NB4 (cell line): ENCODE data around the gene WFS1.

ENCODE experiments used
- POLR2A ChIP-seq: IDR thresholded peaks from 2 replicates; pipeline ENCODE4 v1.6.1; 2011; ENCODE audit warnings: mild to moderate bottlenecking; ENCODE audit not compliant: insufficient read length; ENCODE audit errors: extremely low read depth
- TF ChIP-seq, protein P1 (sequence below): IDR thresholded peaks from one replicate; pipeline ENCODE4 v1.5.1; 2012; ENCODE audit warnings: low read depth, low read length

DNA sequence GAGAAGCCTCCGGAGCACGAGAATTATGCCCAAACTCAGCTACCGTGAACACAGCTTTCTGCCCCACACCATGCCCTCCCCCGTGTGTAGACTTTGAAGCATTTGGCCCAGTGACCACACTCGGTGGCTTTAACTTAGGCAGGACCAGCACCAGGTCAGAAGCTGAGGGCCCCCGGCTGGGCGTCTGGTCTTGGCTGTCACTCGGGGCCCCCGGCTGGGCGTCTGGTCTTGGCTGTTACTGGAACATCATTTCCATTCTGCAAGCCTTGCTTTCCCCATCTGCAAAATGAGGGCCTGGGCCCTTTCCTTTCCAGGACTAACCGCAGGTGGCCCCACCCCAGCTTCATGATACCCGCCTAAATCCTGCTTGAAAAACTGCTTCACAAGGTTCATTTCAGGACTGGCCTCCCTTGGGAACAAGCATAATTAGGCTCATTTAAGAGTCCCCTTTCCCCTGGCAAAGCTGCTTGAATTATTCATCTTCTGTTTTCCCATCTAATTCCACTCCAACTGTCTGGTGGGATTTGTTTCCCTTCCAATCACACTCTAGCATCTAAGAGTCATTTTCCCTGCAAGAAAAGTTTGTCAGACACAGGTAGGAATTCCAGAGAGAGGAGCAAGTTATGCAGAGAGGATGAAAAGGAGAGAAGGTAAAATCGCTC, 82.5 kb downstream of the WFS1 start:
- TF ChIP-seq POLR2A: no peak
- TF ChIP-seq, protein P1, sequence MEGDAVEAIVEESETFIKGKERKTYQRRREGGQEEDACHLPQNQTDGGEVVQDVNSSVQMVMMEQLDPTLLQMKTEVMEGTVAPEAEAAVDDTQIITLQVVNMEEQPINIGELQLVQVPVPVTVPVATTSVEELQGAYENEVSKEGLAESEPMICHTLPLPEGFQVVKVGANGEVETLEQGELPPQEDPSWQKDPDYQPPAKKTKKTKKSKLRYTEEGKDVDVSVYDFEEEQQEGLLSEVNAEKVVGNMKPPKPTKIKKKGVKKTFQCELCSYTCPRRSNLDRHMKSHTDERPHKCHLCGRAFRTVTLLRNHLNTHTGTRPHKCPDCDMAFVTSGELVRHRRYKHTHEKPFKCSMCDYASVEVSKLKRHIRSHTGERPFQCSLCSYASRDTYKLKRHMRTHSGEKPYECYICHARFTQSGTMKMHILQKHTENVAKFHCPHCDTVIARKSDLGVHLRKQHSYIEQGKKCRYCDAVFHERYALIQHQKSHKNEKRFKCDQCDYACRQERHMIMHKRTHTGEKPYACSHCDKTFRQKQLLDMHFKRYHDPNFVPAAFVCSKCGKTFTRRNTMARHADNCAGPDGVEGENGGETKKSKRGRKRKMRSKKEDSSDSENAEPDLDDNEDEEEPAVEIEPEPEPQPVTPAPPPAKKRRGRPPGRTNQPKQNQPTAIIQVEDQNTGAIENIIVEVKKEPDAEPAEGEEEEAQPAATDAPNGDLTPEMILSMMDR: no peak
